Caco-2 (cell line): ENCODE data around the gene SMG9. TPM values are rescaled to one million over a fixed set of nuclear protein-coding genes. Genes with fewer than 3 reads are reported as not detected.

Experiments
- BruUV-seq: library from RNA; stranded (reverse); fragments of 400-500 nt; replicated peaks from 2 replicates; lab custom pipeline; 2021; lab: Mats Ljungman, UMichigan
- CTCF ChIA-PET: fragments of 300-600 bp; sonication (Branson Sonifier 250); formaldehyde crosslinking; loops from one replicate; lab custom pipeline; 2022; ENCODE audit warnings: antibody characterized with exemption; lab: Charles Lee
- POLR2A ChIA-PET: fragments of 300-600 bp; sonication (Branson Sonifier 250); formaldehyde crosslinking; loops from one replicate; lab custom pipeline; 2022; ENCODE audit warnings: antibody characterized with exemption; lab: Charles Lee
- DNase-seq, 2 experiments: peaks; one replicate each; pipeline versions ENCODE4 v3.0.0 to v3.0.0-alpha.2; 2020 to 2022
- H3K27me3 ChIP-seq: replicated peaks from 2 replicates; pipeline ENCODE4 v1.6.0; 2011; ENCODE audit warnings: low read length; ENCODE audit not compliant: control insufficient read depth, insufficient read depth
- H3K36me3 ChIP-seq: 2 replicates; pipeline ENCODE4 v1.5.1; 2011; ENCODE audit warnings: low read length; ENCODE audit not compliant: control insufficient read depth, insufficient read depth
- H3K4me1 ChIP-seq: fragments of 250-450 bp; sonication (Bioruptor Pico); 2 replicates; pipeline ENCODE4 v1.5.1; 2020; ENCODE audit warnings: mild to moderate bottlenecking
- H3K4me3 ChIP-seq: 2 replicates; pipeline ENCODE4 v1.5.1; 2011; ENCODE audit warnings: low read depth, mild to moderate bottlenecking, control low read depth, low read length
- H3K9me3 ChIP-seq: fragments of 250-450 bp; sonication (Bioruptor Pico); 2 replicates; pipeline ENCODE4 v1.5.1; 2020; ENCODE audit warnings: mild to moderate bottlenecking, moderate library complexity
- H3K27ac Mint-ChIP-seq: one replicate; pipeline ENCODE4 v1.8.0; 2022; ENCODE audit warnings: mixed read lengths; ENCODE audit not compliant: unreplicated experiment
- H3K27me3 Mint-ChIP-seq: one replicate; pipeline ENCODE4 v1.8.0; 2022; ENCODE audit warnings: mixed read lengths; ENCODE audit not compliant: insufficient read depth, unreplicated experiment
- H3K36me3 Mint-ChIP-seq: one replicate; pipeline ENCODE4 v1.8.0; 2022; ENCODE audit warnings: mild to moderate bottlenecking, mixed read lengths; ENCODE audit not compliant: insufficient read depth, unreplicated experiment
- H3K4me1 Mint-ChIP-seq: one replicate; pipeline ENCODE4 v1.8.0; 2022; ENCODE audit warnings: low read depth, mixed read lengths; ENCODE audit not compliant: unreplicated experiment
- H3K4me3 Mint-ChIP-seq: one replicate; pipeline ENCODE4 v1.8.0; 2022; ENCODE audit warnings: mild to moderate bottlenecking, moderate library complexity, mixed read lengths; ENCODE audit not compliant: unreplicated experiment
- H3K9me3 Mint-ChIP-seq: one replicate; pipeline ENCODE4 v1.8.0; 2022; ENCODE audit warnings: mixed read lengths; ENCODE audit not compliant: unreplicated experiment
- intact Hi-C: fragments of 100-400 bp; cut with micrococcal nuclease; formaldehyde crosslinking; loops from one replicate; pipeline ENCODE4 v1.10.0; 2022; ENCODE audit not compliant: unreplicated experiment
- total RNA-seq: library from RNA; stranded (reverse); gene quantifications from 2 replicates; pipeline ENCODE4 v1.2.3, GENCODE V29; 2022
- TF ChIP-seq, protein P1 (sequence below), 2 experiments: fragments of 200-600 bp in 1 of 2; IDR thresholded peaks; 1 replicate in 1 of 2; 2 replicates in 1 of 2; pipeline versions ENCODE4 v1.5.1 to v1.8.0; 2011 to 2022; ENCODE audit warnings: antibody characterized with exemption in 1 of 2, control low read depth in 1 of 2, inconsistent platforms in 1 of 2, low read depth in 1 of 2, low read length in 1 of 2, mild to moderate bottlenecking in 1 of 2, moderate library complexity in 1 of 2; ENCODE audit not compliant: insufficient read depth in 1 of 2, severe bottlenecking in 1 of 2, unreplicated experiment in 1 of 2

SMG9 gene
- total RNA-seq, 1 experiment from 2014 or later, result 87.6 TPM

DNA sequence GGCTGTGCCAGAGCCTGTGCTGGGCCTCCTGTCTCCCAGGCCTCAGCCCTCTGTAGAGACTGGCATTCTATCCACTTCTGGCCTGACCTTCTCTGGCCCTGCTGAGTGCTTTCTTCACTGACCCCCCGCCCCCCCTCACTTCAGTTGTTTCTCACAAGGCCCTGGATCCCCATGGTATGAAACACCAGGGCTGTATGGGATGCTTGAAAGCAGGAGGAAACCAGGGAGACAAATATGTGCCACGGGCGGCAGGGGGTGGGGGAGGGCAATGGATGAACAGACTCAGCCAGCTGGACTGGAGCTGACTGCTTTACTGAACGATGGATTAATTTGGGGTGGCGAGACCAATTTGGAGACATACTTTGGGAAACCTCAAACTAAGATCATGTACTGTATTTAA, 24.8 kb downstream of the SMG9 start:
- no peaks in the 10 kb centered on the region for H3K4me1 Mint-ChIP-seq
- H3K27me3 ChIP-seq, result no peaks in the 10 kb centered on the region
- no peaks in the 10 kb centered on the region for H3K9me3 ChIP-seq
- DNase-seq, result no peak
- peaks cover 37% of the 10 kb centered on the region for H3K36me3 Mint-ChIP-seq
- no TSS peak for BruUV-seq
- peaks cover 1% of the 10 kb centered on the region; the same call in 1 of the 2 replicates for H3K36me3 ChIP-seq
- ChIA-PET CTCF (no interaction called here), POLR2A (no interaction called here)
- TF ChIP-seq, protein P1, sequence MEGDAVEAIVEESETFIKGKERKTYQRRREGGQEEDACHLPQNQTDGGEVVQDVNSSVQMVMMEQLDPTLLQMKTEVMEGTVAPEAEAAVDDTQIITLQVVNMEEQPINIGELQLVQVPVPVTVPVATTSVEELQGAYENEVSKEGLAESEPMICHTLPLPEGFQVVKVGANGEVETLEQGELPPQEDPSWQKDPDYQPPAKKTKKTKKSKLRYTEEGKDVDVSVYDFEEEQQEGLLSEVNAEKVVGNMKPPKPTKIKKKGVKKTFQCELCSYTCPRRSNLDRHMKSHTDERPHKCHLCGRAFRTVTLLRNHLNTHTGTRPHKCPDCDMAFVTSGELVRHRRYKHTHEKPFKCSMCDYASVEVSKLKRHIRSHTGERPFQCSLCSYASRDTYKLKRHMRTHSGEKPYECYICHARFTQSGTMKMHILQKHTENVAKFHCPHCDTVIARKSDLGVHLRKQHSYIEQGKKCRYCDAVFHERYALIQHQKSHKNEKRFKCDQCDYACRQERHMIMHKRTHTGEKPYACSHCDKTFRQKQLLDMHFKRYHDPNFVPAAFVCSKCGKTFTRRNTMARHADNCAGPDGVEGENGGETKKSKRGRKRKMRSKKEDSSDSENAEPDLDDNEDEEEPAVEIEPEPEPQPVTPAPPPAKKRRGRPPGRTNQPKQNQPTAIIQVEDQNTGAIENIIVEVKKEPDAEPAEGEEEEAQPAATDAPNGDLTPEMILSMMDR (IDR thresholded peaks at IDR 0.05; ENCODE audit: insufficient read depth in 1 of 2, low read depth in 1 of 2, low read length in 1 of 2, severe bottlenecking in 1 of 2, unreplicated experiment in 1 of 2), result no peak
- no peaks in the 10 kb centered on the region for H3K27me3 Mint-ChIP-seq
- intact Hi-C loops, result loop anchor here (5.0 kb wide), 1 partner anchor 63 kb away; no protein-coding TSS in a partner anchor
- no peaks in the 10 kb centered on the region for H3K9me3 Mint-ChIP-seq
- no peak overlapping the region for H3K4me3 ChIP-seq
- H3K4me1 ChIP-seq, result no peaks in the 10 kb centered on the region
- no peak overlapping the region for H3K27ac Mint-ChIP-seq
- H3K4me3 Mint-ChIP-seq, result no peak overlapping the region

GRCh38 chr19:43727593-43727853, 27.2 kb downstream of the SMG9 start:
- Mint-ChIP-seq H3K4me1 (no peaks in the 10 kb centered on the region), H3K27ac (no peak overlapping the region), H3K4me3 (no peak overlapping the region), H3K27me3 (no peaks in the 10 kb centered on the region), H3K9me3 (no peaks in the 10 kb centered on the region), H3K36me3 (peaks cover 13% of the 10 kb centered on the region)
- no TSS peak for BruUV-seq
- Histone ChIP-seq H3K4me1 (no peaks in the 10 kb centered on the region), H3K9me3 (no peaks in the 10 kb centered on the region), H3K27me3 (no peaks in the 10 kb centered on the region), H3K36me3 (no peaks in the 10 kb centered on the region; the same call in 1 of the 2 replicates), H3K4me3 (no peak overlapping the region)
- POLR2A ChIA-PET, result no interaction called here
- TF ChIP-seq, protein P1 (IDR thresholded peaks at IDR 0.05; ENCODE audit: insufficient read depth in 1 of 2, low read depth in 1 of 2, low read length in 1 of 2, severe bottlenecking in 1 of 2, unreplicated experiment in 1 of 2), result no peak
- CTCF ChIA-PET, result no interaction called here
- intact Hi-C loops, result loop anchor here (5.0 kb wide), 1 partner anchor 60 kb away; no protein-coding TSS in a partner anchor
- DNase-seq, result no peak

- Mint-ChIP-seq H3K9me3 (no peaks in the 10 kb centered on the region), H3K4me1 (no peaks in the 10 kb centered on the region), H3K27ac (no peak overlapping the region), H3K4me3 (no peak overlapping the region), H3K27me3 (no peaks in the 10 kb centered on the region), H3K36me3 (peaks cover 12% of the 10 kb centered on the region)
- no peaks in the 10 kb centered on the region for H3K9me3 ChIP-seq
- H3K36me3 ChIP-seq, result no peaks in the 10 kb centered on the region; the same call in 1 of the 2 replicates
- H3K4me1 ChIP-seq, result no peaks in the 10 kb centered on the region
- no peaks in the 10 kb centered on the region for H3K27me3 ChIP-seq
- intact Hi-C loops, result loop anchor here (5.0 kb wide), 1 partner anchor 60 kb away; no protein-coding TSS in a partner anchor
- ChIA-PET CTCF (interaction anchor here (0.7 kb wide), 1 partner anchor 64 kb away, joined by 8 read pairs; no protein-coding TSS in a partner anchor), POLR2A (interaction anchor here (0.6 kb wide), 1 partner anchor 1773 kb away, joined by 4 read pairs; no protein-coding TSS in a partner anchor)
- TF ChIP-seq, protein P1 (IDR thresholded peaks at IDR 0.05; ENCODE audit: insufficient read depth in 1 of 2, low read depth in 1 of 2, low read length in 1 of 2, severe bottlenecking in 1 of 2, unreplicated experiment in 1 of 2), result no peak
- BruUV-seq, result no TSS peak
- no peak for DNase-seq
- H3K4me3 ChIP-seq, result no peak overlapping the region
These were observed 27.8 kb downstream of the SMG9 start for GRCh38 chr19:43726736-43727592.
